Cardiac fibroblast (primary cell): ENCODE results near the gene VSTM2B.
A peak's percentile ranks its signal among the peaks of the same experiment; 100 is the strongest.

Experiments
- DNase-seq, 2 donors: peaks; one replicate each; pipeline versions ENCODE4 v3.0.0 to v3.0.0-alpha.2; 2010; ENCODE audit warnings: low read depth in 2 of 2
- H3K4me3 ChIP-seq, 2 donors: replicated peaks in 1 of 2; 1 replicate in 1 of 2; 2 replicates in 1 of 2; pipeline ENCODE4 v1.5.1; 2011; ENCODE audit warnings: low read depth in 2 of 2, low read length in 2 of 2, mild to moderate bottlenecking in 2 of 2, moderate library complexity in 1 of 2
- CTCF ChIP-seq: IDR thresholded peaks from one replicate; pipeline ENCODE4 v1.5.1; 2011; ENCODE audit warnings: low read depth, mild to moderate bottlenecking, low read length, inconsistent platforms

Gene VSTM2B

GRCh38 chr19:29524201-29524911 lies 1.4 kb upstream of the VSTM2B start:
- TF ChIP-seq CTCF: no peak
- H3K4me3 ChIP-seq: no peak overlapping the region
- no peak for DNase-seq

GRCh38 chr19:29524912-29525831 lies 622 bp upstream of the VSTM2B start:
- TF ChIP-seq CTCF: no peak
- DNase-seq: no peak
- no peak overlapping the region for H3K4me3 ChIP-seq

- TF ChIP-seq CTCF: no peak
- no peak for DNase-seq
- no peak overlapping the region for H3K4me3 ChIP-seq
Observed at GRCh38 chr19:29526730-29527499, 1.1 kb downstream of the VSTM2B start.

- TF ChIP-seq CTCF: no peak
- no peak for DNase-seq
- peak overlapping the region in 1 of 2 donors; percentile 30 for H3K4me3 ChIP-seq
Observed at GRCh38 chr19:29527500-29528328, 1.9 kb downstream of the VSTM2B start.

GRCh38 chr19:29528350-29528945 lies 2.7 kb downstream of the VSTM2B start:
- H3K4me3 ChIP-seq: peak overlapping the region; percentile 8 to 30
- DNase-seq: peak; percentile 72 to 77
- peak; percentile 69 for TF ChIP-seq CTCF
